Mucosa of stomach (tissue), 1 donor: ENCODE measurements around the gene DCAF11.
A peak's percentile ranks its signal among the peaks of the same experiment; 100 is the strongest.

Experiments
- H3K27me3 ChIP-seq: one replicate; pipeline ENCODE4 v1.7.0; 2013; ENCODE audit warnings: mild to moderate bottlenecking, low read length; ENCODE audit not compliant: control insufficient read depth, insufficient read depth
- H3K36me3 ChIP-seq: one replicate; pipeline ENCODE4 v1.7.0; 2013; ENCODE audit warnings: low read length; ENCODE audit not compliant: control insufficient read depth, insufficient read depth
- H3K4me1 ChIP-seq: one replicate; pipeline ENCODE4 v1.7.0; 2013; ENCODE audit warnings: mild to moderate bottlenecking, low read length; ENCODE audit not compliant: control insufficient read depth, insufficient read depth
- H3K4me3 ChIP-seq: one replicate; pipeline ENCODE4 v1.7.0; 2013; ENCODE audit warnings: low read length
- H3K9ac ChIP-seq: one replicate; pipeline ENCODE4 v1.7.0; 2013; ENCODE audit warnings: mild to moderate bottlenecking, low read length, moderate library complexity
- H3K9me3 ChIP-seq: one replicate; pipeline ENCODE4 v1.7.0; 2013; ENCODE audit warnings: mild to moderate bottlenecking, low read length, moderate library complexity; ENCODE audit not compliant: control insufficient read depth
- donor health status: Pancreatic carcinoma.

The DCAF11 gene

DNA sequence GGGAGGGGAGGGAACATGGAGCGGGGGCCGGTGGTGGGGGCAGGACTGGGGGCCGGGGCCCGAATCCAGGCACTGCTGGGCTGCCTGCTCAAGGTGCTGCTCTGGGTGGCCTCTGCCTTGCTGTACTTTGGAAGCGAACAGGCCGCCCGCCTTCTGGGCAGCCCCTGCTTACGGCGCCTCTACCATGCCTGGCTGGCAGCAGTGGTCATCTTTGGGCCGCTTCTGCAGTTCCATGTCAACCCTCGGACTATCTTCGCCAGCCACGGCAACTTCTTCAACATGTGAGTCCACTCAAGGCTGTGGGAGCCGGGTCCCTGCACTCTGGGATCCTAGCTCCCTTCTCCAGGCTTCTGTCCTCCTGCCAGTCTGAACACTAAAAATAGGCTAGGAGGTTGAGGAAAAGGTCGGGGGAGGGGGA, 17.0 kb downstream of the DCAF11 start:
- Histone ChIP-seq H3K9me3 (no peaks in the 10 kb centered on the region), H3K4me3 (no peak overlapping the region), H3K9ac (no peak overlapping the region), H3K27me3 (no peaks in the 10 kb centered on the region), H3K4me1 (peaks cover 8% of the 10 kb centered on the region), H3K36me3 (no peaks in the 10 kb centered on the region)

DNA sequence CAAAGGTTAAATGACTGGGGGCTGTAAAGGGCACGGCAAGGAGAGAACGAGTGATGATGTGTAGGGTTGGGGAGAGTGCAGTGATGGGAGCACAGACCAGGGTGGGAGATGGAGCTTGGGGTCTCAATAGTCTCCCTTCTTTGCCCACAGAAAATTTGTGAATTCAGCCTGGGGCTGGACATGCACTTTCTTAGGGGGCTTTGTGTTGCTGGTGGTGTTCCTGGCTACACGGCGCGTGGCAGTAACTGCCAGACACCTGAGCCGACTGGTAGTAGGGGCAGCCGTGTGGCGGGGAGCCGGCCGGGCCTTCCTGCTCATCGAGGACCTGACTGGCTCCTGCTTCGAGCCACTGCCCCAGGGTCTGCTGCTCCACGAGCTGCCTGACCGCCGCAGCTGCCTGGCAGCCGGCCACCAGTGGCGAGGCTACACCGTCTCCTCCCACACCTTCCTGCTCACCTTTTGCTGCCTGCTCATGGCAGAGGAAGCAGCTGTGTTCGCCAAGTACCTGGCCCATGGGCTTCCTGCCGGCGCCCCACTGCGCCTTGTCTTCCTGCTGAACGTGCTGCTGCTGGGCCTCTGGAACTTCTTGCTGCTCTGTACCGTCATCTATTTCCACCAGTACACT, 17.6 kb downstream of the DCAF11 start:
- Histone ChIP-seq H3K9me3 (no peaks in the 10 kb centered on the region), H3K4me3 (no peak overlapping the region), H3K4me1 (peaks cover 14% of the 10 kb centered on the region), H3K36me3 (no peaks in the 10 kb centered on the region), H3K9ac (no peak overlapping the region), H3K27me3 (no peaks in the 10 kb centered on the region)

DNA sequence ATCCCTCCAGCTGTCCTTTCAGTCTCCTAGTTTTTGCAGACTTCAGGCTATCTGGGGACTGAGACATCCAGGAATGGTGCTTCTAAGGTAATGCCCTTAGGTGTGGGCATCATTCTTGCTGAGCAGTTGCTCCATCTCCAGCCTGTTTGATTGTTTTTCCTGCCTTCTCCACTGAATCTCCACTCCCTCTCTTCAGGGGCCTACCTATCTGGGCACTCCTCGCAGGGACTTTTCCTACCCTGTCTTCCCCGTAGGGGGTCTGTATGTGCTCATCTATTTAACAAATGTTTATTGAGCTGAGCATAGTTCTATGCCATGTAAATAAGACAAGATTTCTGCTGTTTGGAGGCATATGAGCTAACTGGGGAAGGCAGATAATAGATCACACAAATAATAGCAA, 18.4 kb downstream of the DCAF11 start:
- no peaks in the 10 kb centered on the region for H3K36me3 ChIP-seq
- H3K9me3 ChIP-seq, result no peaks in the 10 kb centered on the region
- H3K4me1 ChIP-seq, result peaks cover 22% of the 10 kb centered on the region
- H3K27me3 ChIP-seq, result no peaks in the 10 kb centered on the region
- no peak overlapping the region for H3K9ac ChIP-seq
- H3K4me3 ChIP-seq, result no peak overlapping the region

DNA sequence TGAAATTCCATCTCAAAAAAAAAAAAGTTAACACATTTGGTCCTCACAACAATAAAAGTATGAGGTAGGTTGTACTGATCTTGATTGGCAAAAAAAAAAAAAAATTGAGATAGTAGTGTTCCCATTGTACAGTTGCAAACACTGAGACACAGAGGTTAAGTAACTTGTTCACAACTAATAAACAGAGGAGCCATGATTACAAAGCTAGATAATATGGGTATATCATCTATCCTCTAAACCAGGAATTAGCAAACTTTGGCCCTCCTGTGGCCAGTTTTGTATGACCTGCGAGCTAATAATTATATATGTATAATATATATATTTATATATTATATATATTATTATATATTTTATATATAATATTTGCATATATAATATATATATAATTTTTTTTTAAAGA, 19.2 kb downstream of the DCAF11 start:
- peaks cover 24% of the 10 kb centered on the region for H3K4me1 ChIP-seq
- H3K9me3 ChIP-seq, result no peaks in the 10 kb centered on the region
- no peak overlapping the region for H3K9ac ChIP-seq
- no peaks in the 10 kb centered on the region for H3K27me3 ChIP-seq
- H3K4me3 ChIP-seq, result no peak overlapping the region
- H3K36me3 ChIP-seq, result no peaks in the 10 kb centered on the region

DNA sequence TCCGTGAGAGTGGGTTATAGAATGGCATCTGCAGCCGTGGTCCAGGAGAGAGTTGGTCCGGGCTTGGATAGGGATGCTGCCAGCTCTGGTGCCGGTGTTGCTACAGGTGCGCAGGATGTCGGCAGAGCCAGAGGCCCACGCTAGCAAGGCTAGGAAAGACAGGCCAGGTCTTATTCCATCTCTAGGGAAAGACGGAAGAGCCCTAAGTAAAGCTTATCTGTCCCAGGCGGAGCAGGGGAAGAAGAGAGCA, 20.9 kb downstream of the DCAF11 start:
- H3K4me3 ChIP-seq, result peak overlapping the region; percentile 20
- no peaks in the 10 kb centered on the region for H3K27me3 ChIP-seq
- H3K9me3 ChIP-seq, result no peaks in the 10 kb centered on the region
- peaks cover 29% of the 10 kb centered on the region for H3K4me1 ChIP-seq
- no peaks in the 10 kb centered on the region for H3K36me3 ChIP-seq
- peak overlapping the region; percentile 67 for H3K9ac ChIP-seq

DNA sequence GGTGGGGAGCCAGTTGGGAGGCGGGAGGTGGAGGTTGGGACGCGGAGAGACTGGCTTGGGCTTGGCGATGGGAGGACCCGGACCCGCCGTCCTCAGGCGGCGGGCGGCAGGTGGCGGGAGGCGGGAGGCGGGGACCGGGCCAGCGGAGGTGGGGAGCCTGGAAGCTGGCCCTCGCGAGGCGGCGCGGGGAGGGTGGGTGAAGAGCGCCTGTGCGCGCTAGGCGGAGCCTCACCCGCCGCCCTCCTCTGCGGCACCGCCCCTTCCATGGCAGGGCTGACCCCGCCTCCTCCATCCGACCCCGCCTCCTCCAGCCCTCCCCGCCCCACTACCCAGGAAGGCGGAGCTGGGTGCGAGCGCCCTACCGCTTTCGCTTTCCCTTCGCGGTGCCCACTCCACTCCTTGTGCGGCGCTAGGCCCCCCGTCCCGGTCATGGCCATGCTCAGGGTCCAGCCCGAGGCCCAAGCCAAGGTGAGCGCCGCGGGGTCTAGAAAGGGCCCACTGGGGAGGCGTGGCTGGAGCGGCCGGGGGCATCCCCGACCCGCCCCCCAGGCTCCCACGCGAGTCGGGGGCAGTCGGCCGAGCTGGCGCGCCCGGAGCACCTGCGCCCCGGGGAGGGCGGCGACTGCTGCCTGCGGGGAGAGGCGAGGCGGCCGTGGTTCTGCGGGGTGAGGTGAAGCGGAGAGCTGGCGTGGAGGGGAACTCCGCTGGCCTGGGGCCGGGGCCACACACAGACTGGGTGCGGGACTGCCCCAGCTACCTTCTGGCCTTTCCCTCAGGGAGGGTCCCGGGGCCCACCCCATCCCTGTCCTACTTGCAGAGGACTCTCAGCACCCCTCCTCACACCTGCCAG, 21.5 kb downstream of the DCAF11 start, which contains the start of gene PSME1:
PSME1 (plus strand) TSS at position 361 of the 850 bp plus-strand sequence; CDS start at position 430, 69 bp downstream.
- Histone ChIP-seq H3K27me3 (no peaks in the 10 kb centered on the region), H3K36me3 (no peaks in the 10 kb centered on the region), H3K4me3 (peak within 1 kb of the TSS; percentile 33), H3K4me1 (peaks cover 29% of the 10 kb centered on the region), H3K9ac (peak within 1 kb of the TSS; percentile 87), H3K9me3 (no peaks in the 10 kb centered on the region)

DNA sequence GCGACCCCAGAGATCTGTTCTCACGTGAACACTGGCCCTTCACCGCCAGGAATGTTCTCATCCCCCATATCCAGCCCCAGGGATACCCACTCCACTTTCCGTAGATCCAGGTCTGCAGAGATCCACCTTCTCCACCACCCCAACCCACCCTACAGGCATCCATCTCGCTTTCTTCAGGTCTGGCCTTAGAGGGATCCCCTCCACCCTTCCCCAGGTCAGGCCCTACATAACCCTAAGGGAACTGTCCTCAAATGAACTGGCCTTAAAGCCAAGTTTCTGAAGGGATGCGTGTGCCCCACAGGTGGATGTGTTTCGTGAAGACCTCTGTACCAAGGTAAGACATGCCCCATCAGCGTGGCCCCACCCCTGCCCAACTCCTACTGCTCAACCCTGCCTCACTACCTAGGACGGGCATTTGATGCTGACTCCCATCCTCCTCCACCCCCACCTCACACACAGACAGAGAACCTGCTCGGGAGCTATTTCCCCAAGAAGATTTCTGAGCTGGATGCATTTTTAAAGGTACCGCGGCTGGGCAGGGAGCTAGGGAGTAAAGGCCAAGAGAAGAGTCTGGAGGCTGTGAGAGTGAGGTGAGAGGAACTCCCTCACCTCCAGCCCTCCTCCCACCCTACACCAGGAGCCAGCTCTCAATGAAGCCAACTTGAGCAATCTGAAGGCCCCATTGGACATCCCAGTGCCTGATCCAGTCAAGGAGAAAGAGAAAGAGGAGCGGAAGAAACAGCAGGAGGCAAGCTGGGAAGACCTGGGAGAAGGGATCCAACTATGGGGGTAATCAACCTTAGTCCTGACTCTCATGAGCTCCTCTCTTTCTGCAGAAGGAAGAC, 22.3 kb downstream of the DCAF11 start:
- peak overlapping the region; percentile 33 for H3K4me3 ChIP-seq
- H3K9ac ChIP-seq, result peak overlapping the region; percentile 87
- H3K36me3 ChIP-seq, result no peaks in the 10 kb centered on the region
- H3K4me1 ChIP-seq, result peaks cover 31% of the 10 kb centered on the region
- no peaks in the 10 kb centered on the region for H3K9me3 ChIP-seq
- no peaks in the 10 kb centered on the region for H3K27me3 ChIP-seq

DNA sequence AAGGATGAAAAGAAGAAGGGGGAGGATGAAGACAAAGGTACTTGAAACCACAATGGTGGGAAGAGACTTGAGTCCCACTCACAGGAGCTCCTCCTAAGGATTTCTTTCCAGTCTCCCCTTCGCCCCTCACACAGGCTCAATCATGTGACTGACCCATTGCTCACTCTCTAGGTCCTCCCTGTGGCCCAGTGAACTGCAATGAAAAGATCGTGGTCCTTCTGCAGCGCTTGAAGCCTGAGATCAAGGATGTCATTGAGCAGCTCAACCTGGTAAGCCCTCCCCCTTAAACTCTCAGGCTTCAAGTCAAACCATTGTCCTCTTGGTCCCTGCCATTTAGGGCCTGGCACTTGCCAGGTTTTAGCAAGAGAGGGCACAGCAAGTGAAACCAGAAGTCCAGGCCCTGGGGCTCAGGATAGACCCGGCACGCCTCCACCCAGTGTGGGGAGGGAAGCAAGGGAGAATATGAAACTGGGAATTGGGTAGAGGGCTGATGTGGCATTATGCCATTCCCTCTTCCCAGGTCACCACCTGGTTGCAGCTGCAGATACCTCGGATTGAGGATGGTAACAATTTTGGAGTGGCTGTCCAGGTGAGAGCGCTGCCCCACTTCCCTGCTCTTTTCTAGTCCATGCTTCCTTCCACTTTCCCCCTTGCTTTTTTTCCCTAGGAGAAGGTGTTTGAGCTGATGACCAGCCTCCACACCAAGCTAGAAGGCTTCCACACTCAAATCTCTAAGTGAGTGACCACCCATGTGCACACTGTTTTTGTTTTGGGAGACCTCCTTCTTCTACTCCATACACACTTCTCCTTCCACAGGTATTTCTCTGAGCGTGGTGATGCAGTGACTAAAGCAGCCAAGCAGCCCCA, 23.2 kb downstream of the DCAF11 start:
- no peaks in the 10 kb centered on the region for H3K27me3 ChIP-seq
- peaks cover 32% of the 10 kb centered on the region for H3K4me1 ChIP-seq
- no peaks in the 10 kb centered on the region for H3K9me3 ChIP-seq
- no peaks in the 10 kb centered on the region for H3K36me3 ChIP-seq
- no peak overlapping the region for H3K4me3 ChIP-seq
- no peak overlapping the region for H3K9ac ChIP-seq

DNA sequence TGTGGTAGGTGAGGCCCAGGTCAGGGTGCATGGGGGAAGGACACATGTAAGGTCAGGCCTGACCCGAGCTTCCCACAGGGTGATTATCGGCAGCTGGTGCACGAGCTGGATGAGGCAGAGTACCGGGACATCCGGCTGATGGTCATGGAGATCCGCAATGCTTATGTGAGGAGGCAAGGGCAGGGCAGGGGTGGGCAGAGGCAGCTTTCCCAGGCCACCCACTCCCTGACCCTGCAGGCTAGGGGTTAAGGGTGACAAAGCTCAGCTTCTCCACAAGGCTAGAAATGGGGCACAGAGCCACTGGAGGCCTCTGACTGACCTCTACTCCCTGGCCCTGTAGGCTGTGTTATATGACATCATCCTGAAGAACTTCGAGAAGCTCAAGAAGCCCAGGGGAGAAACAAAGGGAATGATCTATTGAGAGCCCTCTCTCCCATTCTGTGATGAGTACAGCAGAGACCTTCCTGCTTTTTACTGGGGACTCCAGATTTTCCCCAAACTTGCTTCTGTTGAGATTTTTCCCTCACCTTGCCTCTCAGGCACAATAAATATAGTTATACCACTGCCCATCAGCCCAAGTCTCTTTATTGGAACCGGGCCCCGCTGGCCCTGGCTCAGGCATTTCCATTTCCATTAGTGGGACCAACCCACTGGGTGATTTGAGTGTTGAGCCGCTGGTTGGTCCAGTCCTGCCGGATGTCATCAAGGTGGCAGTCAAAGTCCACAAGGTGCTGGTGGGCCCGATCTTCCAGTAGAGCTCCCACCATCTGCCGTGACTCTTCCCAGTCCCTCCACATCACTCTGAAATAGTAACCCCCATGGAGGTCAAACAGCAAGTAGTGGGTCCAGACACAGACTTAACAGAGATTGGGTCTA, 24.1 kb downstream of the DCAF11 start:
- Histone ChIP-seq H3K36me3 (peaks cover 3% of the 10 kb centered on the region), H3K27me3 (no peaks in the 10 kb centered on the region), H3K9ac (no peak overlapping the region), H3K4me3 (no peak overlapping the region), H3K9me3 (no peaks in the 10 kb centered on the region), H3K4me1 (peaks cover 32% of the 10 kb centered on the region)

DNA sequence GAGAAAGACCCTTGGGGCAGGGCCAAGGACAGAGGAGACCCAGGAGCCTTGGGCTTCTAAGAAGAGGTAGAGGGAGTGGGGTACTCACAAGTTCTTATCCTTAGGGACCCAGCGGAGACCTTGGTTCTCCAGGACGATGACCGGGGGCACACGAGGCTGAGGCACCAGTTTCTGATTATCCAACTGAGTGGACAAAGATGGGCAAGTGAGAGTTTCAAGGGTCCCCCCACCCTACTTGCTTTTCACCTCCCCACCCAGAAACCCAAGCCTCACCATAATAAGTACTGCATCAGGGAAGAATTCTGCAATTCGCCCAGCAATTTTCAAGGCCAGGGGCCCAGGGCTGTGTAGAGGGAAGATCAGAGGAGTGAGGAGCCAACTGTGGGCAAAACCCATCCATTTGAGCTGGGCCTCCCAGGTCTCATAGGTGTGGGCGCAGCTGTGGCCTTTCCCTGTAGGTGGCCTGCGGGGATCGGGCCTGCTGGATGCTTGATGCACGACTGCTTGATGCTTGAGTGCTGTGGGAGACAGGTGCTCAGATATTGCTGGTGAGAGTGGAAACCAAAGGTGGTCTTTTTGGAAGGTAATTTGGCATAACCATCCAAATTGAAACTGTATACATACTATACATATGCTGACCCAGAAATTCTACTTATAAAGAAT, 24.8 kb downstream of the DCAF11 start:
- Histone ChIP-seq H3K9ac (no peak overlapping the region), H3K27me3 (no peaks in the 10 kb centered on the region), H3K36me3 (peaks cover 9% of the 10 kb centered on the region), H3K4me3 (no peak overlapping the region), H3K9me3 (no peaks in the 10 kb centered on the region), H3K4me1 (peaks cover 32% of the 10 kb centered on the region)
